HEK293T (cell line): ENCODE data around the gene SH3RF2.

Experiments used
- CTCF ChIA-PET: fragments of 350-600 bp; formaldehyde crosslinking; extraction: SDS; loops from one replicate; lab custom pipeline; 2021; ENCODE audit warnings: antibody characterized with exemption, inconsistent platforms; lab: Yijun Ruan, JAX
- POLR2A ChIA-PET: fragments of 350-600 bp; formaldehyde crosslinking; extraction: SDS; loops from one replicate; lab custom pipeline; 2020; ENCODE audit warnings: antibody characterized with exemption, inconsistent platforms; lab: Yijun Ruan, JAX
- DNase-seq: peaks from one replicate; pipeline ENCODE4 v3.0.0; 2012; ENCODE audit warnings: mixed read lengths; ENCODE audit errors: extremely low spot score
- ARNT ChIP-seq: fragments of 450-650 bp; IDR thresholded peaks from 2 replicates; pipeline ENCODE4 v1.6.1; 2017; ENCODE audit warnings: mild to moderate bottlenecking
- BHLHE40 ChIP-seq: fragments of 450-650 bp; IDR thresholded peaks from 2 replicates; pipeline ENCODE4 v1.6.1; 2016; ENCODE audit warnings: mild to moderate bottlenecking, moderate library complexity, borderline replicate concordance
- CTBP1 ChIP-seq: fragments of 450-650 bp; IDR thresholded peaks from 2 replicates; pipeline ENCODE4 v1.6.1; 2016; ENCODE audit warnings: borderline replicate concordance
- ELF4 ChIP-seq: fragments of 450-650 bp; IDR thresholded peaks from 2 replicates; pipeline ENCODE4 v1.6.1; 2017; ENCODE audit warnings: antibody characterized with exemption
- FOXA1 ChIP-seq: fragments of 450-650 bp; IDR thresholded peaks from 2 replicates; pipeline ENCODE4 v1.6.1; 2016; ENCODE audit warnings: mild to moderate bottlenecking
- FOXK2 ChIP-seq: fragments of 450-650 bp; IDR thresholded peaks from 2 replicates; pipeline ENCODE4 v1.6.1; 2016; ENCODE audit warnings: mild to moderate bottlenecking
- FOXM1 ChIP-seq: fragments of 450-650 bp; IDR thresholded peaks from 2 replicates; pipeline ENCODE4 v1.6.1; 2017; ENCODE audit warnings: mild to moderate bottlenecking, borderline replicate concordance
- HDGF ChIP-seq: fragments of 450-650 bp; IDR thresholded peaks from 2 replicates; pipeline ENCODE4 v1.6.1; 2017; ENCODE audit warnings: antibody characterized with exemption, borderline replicate concordance
- L3MBTL2 ChIP-seq: fragments of 450-650 bp; conservative IDR thresholded peaks from 2 replicates; pipeline ENCODE4 v1.6.1; 2016; ENCODE audit warnings: mild to moderate bottlenecking
- LEF1 ChIP-seq: fragments of 450-650 bp; IDR thresholded peaks from 2 replicates; pipeline ENCODE4 v1.6.1; 2017; ENCODE audit warnings: mild to moderate bottlenecking, borderline replicate concordance
- NFRKB ChIP-seq: fragments of 450-650 bp; IDR thresholded peaks from 2 replicates; pipeline ENCODE4 v1.6.1; 2016; ENCODE audit warnings: mild to moderate bottlenecking, moderate library complexity
- SP1 ChIP-seq: fragments of 450-650 bp; IDR thresholded peaks from 2 replicates; pipeline ENCODE4 v1.6.1; 2017
- SUZ12 ChIP-seq: fragments of 450-650 bp; IDR thresholded peaks from 2 replicates; pipeline ENCODE4 v1.6.1; 2016; ENCODE audit warnings: mild to moderate bottlenecking
- TARDBP ChIP-seq: fragments of 450-650 bp; IDR thresholded peaks from 2 replicates; pipeline ENCODE4 v1.6.1; 2016
- ZNF384 ChIP-seq: fragments of 450-650 bp; IDR thresholded peaks from 2 replicates; pipeline ENCODE4 v1.6.1; 2016
- TF ChIP-seq, protein P1 (sequence below): fragments of 450-650 bp; IDR thresholded peaks from 2 replicates; pipeline ENCODE4 v1.6.1; 2016

SH3RF2 gene

DNA sequence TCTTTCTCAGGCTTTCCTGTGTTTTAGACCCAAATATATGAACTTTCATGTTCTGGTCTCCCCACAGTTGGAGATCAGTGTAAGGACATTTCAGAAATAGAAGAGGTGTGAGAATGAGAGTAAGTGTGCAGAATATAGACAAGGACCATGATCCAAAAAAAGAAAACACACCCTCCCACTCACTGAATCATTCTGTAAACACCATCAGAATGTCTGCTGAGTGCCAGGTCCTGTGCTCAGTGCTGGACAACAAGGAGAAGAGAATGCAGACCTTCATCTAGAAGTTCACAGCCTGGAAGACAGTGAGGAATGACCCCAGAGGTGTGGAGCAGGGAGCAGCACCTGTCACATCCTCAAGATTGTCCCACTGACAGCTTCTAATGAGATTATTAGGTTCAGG, 19.1 kb upstream of the SH3RF2 start:
- no peak for DNase-seq
- POLR2A ChIA-PET: no interaction called here
- CTCF ChIA-PET: no interaction called here
- TF ChIP-seq ARNT (no peak), NFRKB (no peak), ZNF384 (no peak)

DNA sequence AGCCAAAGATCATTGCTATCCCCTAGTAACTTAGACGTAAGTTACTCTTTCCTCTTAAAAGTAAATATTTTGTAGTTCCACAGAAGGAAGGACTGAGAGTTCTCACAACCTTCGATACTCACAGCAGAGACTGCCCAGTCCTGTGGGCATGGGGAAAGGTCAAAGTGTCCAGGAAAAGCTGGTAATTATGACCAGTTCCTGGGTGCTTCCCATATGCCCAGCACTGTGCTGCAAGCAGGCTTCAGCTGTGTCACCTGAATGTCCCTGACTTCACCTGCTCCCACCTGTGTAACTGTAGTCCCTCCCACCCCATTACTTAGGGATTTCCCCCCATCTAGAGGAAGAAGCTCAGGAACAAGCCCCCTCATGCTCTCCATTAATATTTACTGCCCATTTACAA, 18.0 kb upstream of the SH3RF2 start:
- TF ChIP-seq ARNT (no peak), ZNF384 (no peak), L3MBTL2 (no peak), SUZ12 (no peak), TARDBP (no peak), FOXM1 (no peak), LEF1 (no peak), HDGF (no peak), ELF4 (no peak), FOXA1 (no peak), NFRKB (no peak), SP1 (no peak), FOXK2 (no peak), CTBP1 (no peak), BHLHE40 (no peak)
- TF ChIP-seq, protein P1, sequence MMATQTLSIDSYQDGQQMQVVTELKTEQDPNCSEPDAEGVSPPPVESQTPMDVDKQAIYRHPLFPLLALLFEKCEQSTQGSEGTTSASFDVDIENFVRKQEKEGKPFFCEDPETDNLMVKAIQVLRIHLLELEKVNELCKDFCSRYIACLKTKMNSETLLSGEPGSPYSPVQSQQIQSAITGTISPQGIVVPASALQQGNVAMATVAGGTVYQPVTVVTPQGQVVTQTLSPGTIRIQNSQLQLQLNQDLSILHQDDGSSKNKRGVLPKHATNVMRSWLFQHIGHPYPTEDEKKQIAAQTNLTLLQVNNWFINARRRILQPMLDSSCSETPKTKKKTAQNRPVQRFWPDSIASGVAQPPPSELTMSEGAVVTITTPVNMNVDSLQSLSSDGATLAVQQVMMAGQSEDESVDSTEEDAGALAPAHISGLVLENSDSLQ: no peak
- DNase-seq: no peak
- ChIA-PET CTCF (no interaction called here), POLR2A (interaction anchor here (0.7 kb wide), 1 partner anchor 21 kb away, joined by 3 read pairs; no protein-coding TSS in a partner anchor)

DNA sequence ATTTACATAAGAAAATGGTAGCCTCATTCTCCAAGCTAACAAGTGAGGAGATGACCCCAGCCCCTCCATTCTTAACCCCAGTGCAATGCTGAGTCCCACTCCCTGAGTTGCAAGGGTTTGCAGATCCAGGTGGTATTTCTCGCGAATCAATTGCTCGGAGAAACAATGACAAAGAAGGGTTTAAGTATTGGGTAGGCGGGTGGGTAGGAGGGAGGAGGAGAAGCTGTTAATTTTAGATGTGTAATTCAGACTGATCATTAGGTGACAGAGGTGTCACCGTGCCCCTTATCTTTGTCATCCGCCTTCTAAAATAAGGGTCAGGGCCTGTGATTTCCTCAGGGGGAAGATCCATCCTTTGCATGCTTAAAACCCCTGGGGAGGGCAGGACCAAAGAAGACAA, 17.0 kb upstream of the SH3RF2 start:
- CTCF ChIA-PET: no interaction called here
- TF ChIP-seq BHLHE40 (no peak), ELF4 (no peak), FOXK2 (no peak), SUZ12 (no peak), FOXM1 (no peak)

DNA sequence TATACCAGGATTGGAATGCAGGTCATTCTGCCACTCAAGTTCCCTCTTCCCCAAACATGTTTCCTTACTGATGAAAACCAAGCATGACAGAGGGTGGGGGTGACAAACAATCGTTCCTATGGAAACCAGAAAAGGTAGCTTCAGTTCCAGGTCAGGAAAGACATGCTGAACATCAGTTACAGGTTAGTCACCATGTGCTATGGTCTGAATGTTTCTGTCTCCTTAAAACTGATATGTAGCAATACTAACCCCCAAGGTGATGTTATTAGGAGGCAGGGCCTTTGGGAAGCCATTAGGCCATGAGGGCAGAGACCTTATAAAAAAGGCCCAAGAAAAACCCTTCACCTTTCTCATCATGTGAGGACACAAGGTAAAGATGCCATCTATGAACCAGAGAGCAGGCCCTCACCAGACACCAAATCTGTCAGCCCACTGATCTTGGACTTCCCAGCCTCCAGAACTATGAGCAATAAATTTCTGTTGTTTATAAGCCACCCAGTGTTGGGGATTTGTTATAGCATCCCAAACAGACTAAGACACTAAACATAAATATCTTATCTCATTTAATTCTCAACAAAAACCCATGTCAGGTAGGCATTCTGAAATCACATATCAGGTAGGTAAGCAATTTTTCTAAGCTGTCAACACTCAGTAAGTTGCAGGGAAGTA, 15.7 kb upstream of the SH3RF2 start:
- POLR2A ChIA-PET: no interaction called here
- no peak for DNase-seq
- CTCF ChIA-PET: no interaction called here
- TF ChIP-seq FOXM1 (no peak), SUZ12 (no peak), SP1 (no peak), FOXA1 (no peak), TARDBP (no peak), ARNT (no peak), CTBP1 (no peak), HDGF (no peak), BHLHE40 (no peak), L3MBTL2 (no peak), NFRKB (no peak), ELF4 (no peak), LEF1 (no peak), ZNF384 (no peak), FOXK2 (no peak)
- TF ChIP-seq, protein P1: no peak

More for the DNA sequence above, 17.0 kb upstream of the SH3RF2 start:
- POLR2A ChIA-PET: no interaction called here
- no peak for DNase-seq

DNA sequence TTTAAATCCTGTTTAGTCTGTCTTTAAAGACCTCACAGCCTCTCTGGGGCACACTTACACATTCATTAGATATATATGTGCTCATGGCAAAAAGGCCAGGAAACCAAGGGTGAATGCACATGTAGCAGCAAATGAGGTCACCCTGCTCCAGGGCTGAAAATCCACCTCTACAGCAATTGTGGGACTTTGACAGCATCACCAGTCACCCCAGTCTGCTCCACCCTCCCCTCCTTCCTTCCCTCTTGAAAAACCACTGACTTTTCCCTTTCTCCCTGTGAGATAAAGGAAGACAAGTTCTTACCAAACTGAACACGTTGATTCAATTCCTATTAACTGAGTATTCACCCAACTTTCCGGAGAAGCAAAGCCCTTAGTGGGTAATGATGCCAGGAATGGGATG, 15.2 kb upstream of the SH3RF2 start:
- DNase-seq: no peak
- ChIA-PET POLR2A (no interaction called here), CTCF (no interaction called here)
- TF ChIP-seq LEF1 (no peak), SP1 (no peak), CTBP1 (no peak), NFRKB (no peak), ZNF384 (no peak), FOXK2 (no peak), SUZ12 (no peak), HDGF (no peak), ELF4 (no peak)
- TF ChIP-seq, protein P1: no peak

DNA sequence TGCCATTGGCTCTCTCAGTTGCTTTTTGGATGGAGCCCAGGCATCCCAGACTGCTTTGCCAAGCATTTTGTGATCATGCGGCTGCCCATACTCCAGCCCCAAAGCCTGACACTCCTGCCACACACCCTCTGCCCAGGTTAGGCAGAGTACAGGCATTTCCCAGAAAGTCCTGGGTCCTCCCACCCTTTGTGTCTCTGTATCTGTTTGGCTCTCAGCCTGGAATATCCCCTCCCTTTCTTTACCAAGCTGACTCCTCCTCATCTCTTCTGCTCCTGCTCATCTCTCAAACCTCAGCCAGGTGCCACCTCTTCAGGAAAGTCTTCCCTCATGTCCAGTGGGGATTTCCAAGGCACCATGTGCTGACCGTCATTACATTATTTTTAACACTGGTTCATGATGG, 14.3 kb upstream of the SH3RF2 start:
- ChIA-PET POLR2A (no interaction called here), CTCF (no interaction called here)
- TF ChIP-seq FOXM1 (no peak), FOXK2 (no peak), BHLHE40 (no peak), L3MBTL2 (no peak), NFRKB (no peak), ELF4 (no peak), ZNF384 (no peak), SP1 (no peak), SUZ12 (no peak), LEF1 (no peak), TARDBP (no peak), ARNT (no peak), FOXA1 (no peak), CTBP1 (no peak), HDGF (no peak)
- no peak for DNase-seq
